GM18867 (cell line): ENCODE results near the gene SLC6A11.

ENCODE experiments used
- ATAC-seq: cut with Tn5 transposase; IDR thresholded peaks from one replicate; pipeline ENCODE4 v1.9.1; 2021; ENCODE audit warnings: mild to moderate bottlenecking, moderate library complexity; ENCODE audit not compliant: unreplicated experiment

SLC6A11 gene

DNA sequence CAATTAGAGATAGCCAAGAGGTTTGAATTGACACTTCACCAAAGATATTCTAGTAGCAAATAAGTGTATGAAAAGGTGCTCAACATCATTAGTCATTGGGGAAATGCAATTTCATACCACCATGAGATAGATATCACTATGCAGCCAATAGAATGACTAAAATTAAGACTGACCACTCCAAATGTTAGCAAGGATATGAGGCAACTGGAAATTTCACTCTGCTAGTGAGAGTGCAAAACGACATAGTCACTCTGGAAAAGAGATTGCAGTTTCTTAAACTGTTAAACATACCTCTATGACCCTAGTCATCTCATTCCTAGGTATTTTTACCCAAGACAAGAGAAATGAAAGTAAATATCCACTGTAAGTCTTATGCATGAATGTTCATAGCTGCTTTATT, 27.6 kb upstream of the SLC6A11 start:
- no peak for ATAC-seq

DNA sequence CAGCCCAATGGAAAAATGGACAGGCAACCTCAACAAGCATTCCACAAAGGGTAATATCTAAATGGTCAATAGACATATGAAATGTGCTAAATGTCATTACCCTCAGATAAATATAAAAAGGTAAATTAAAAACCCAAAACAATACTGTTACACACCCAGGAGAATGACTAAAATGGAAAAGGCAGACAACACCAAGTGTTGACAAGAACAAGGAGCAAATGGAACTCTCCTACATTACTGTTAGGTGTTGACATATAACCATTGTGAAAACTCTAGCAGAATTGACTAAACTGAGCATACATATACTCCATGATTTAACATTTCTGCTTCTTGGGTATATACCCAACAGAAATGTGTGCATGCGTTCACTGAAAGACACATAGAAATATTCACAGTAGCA, 25.3 kb upstream of the SLC6A11 start:
- ATAC-seq: no peak

DNA sequence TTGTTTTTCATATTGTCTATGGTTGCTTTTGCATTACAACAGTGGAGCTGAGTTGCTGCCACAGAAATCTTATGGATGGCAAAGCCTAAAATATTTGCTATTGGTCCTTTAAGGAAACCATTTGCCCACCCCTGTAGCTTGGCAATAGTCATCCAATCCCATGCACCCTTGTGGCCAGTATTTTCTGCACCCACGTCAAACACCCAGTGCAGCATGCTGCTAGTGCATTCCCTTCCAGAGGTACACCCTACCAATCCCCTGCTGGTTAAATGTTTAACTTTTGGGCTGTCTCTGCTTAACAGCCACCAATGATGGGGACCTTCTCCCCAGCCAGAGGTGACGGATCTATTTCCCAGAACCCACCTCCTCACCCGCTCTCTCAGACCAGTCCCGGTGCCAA, 23.8 kb upstream of the SLC6A11 start:
- ATAC-seq: no peak

DNA sequence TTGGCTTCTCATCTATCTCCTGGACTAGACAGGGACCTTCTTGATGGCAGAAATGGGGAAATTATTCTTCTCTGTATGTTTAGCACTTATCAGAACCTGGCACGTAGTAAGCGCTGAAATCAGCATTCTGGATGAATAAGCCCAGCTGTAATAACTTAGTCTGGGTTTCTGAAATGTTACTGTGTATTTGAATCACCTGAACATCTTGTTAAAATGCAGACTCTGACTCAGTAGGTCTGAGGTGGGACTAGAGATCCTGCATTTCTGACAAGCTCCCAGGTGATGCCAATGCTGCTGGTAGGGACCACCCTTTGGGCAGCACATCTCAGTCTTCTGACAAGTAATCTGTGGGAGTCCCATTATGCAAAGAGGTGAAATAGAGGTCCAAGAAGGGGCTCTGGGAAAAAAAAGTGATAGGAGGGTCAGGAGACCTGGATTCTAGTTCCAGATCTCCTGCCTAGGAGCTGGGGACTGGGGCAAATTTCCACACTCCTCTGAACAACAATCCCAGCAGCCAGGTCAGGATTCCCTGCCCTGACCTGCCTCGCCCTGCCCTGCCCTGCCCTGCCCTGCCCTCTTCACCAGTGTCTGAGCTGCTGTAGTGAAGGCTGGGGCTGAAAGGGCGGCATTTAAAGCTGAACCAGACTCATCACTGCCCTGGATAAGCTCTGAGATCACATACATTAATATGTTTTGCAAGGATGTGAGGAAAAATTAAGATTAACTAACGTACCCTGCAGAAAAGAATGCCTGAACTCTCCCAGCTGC, 17.2 kb upstream of the SLC6A11 start:
- ATAC-seq: no peak

DNA sequence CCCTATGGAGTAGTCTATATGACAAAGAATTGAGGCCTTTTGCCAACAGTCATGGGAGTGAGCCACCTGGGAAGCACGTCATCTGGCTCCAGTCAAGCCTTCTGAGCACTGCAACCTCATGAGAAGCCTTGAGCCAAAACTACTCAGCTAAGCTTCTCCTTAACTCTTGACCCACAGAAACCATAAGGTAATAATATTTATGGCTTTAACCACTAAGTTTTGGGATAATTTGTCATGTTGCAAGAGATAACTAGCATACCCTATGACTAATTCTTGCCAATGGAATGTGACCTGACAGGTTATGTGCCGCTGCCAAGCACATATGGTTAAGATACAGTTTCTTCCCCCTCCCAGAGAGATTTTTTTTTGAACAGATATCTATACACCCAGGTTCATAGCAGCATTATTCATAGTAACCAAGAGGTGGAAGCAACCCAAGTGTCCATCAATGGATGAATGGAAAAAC, 11.8 kb upstream of the SLC6A11 start:
- no peak for ATAC-seq

DNA sequence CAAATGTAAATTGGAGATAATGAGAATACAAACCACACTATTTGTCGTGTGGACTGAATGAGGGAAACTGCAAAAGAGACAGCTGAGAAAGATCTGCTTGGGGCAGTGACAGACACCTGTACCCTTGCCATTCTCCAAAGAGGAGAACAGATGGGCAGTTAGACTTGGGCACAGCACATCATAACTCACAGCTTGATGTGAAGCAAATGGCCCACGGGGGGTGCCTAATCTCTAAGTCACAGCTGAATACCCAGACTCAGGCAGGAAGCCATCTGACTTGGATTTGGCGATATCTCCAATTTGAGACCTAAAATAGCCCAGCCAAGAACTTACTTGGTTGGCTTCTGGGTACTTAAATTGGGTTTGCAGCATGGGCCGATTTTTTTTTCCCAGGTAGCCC, 10.0 kb upstream of the SLC6A11 start:
- ATAC-seq: no peak

DNA sequence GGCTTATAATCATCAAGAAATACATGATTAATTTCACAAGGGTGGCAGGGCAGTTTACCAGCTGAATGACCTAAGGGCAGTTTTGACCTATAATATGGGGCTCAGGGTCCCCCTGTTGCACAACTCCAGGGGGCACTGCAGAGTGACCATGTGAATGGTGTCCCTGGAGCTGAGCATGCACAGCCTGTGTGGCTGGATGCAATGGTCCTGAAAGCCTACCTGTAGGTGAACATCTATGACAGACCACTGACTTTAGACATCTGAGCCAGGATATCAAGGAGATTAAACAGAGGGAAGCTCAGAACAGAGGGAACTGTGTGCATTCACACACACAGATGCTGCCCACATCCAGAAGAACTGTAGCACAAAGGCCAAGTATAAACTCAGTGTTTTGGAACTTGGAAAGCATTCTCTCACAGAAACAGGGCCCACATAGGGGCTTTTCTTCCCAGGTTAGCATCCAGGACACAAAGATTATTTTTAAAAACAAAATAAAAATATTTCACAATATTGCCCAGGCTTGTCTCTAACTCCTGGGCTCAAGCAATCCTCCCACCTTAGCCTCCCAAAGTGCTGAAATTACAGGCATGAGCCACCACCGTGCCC, 7.8 kb upstream of the SLC6A11 start:
- ATAC-seq: no peak

DNA sequence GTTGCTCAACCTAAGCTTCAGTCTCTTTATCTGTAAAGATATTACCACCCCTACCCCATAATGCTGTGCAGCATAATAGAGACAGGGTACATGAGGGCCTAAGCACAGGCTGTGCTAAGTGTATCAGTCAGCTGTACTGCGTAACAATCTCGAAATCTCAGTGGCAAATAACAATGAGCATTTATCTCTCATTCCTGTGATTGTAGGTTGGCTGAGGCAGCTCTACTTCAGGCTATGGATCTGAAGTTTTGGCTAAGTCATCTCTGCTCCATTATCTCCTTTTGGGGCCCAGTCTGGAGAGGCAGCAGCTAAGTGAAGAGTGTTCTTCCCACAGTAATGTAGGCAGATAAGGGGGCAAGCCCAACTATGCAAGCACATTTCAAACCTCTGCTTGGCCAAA, 7.1 kb upstream of the SLC6A11 start:
- no peak for ATAC-seq

DNA sequence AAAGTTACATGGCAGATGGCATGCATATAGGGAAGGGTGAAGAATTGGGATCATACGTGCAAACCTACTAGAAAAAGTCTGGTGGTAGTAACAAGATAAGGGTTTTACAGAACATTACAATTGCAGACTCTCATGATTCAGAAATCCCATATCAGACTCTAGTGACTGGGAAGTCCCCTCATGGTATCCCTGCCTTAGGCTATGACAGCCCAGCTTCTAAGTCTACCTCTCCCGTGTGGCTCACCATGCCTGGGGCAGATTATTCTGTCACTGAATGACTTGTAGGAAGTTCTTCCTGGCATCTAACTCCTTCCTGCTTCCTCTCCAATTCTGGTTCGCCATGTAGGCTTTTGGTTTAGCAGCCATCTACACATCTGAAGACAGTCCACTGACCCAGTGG, 5.7 kb upstream of the SLC6A11 start:
- no peak for ATAC-seq

DNA sequence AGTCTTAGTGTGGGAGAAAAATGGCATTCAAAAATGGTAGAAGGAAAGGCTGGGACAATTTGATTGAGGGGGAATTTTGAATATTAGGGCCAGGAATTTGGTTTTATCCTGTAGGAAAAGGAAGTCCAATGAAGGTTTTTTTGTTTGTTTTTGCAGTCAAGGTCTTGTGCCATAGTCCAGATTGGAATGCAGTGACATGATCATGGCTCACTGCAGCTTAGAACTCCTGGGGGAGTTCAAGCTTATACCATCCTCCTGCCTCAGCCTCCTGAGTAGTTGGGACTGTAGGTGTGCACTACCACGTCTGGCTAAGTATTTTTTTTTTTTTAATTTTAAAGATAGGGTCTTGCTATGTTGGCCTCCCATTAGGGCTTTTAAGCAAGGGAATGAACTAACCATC, 2.6 kb upstream of the SLC6A11 start:
- ATAC-seq: no peak

DNA sequence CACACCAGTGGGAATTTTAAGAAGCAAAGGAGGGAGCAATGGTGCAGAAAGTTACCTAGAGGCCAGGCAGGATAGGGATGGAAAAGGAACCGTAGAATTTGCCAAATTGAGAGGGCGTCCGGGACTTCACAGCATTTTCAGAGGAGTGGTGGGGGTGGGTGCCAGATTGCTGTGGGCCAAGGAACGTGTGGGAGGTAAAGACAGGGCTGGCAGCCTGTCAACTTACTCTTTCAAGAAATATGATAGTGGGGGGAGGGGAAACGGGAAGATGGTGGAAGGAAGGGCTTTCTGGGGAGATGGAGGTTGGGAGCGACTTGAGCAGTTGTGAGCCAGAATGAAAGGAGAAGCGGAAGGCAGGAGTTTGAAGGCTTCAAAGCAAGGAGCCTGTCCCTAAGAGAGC, 1.4 kb upstream of the SLC6A11 start:
- no peak for ATAC-seq

DNA sequence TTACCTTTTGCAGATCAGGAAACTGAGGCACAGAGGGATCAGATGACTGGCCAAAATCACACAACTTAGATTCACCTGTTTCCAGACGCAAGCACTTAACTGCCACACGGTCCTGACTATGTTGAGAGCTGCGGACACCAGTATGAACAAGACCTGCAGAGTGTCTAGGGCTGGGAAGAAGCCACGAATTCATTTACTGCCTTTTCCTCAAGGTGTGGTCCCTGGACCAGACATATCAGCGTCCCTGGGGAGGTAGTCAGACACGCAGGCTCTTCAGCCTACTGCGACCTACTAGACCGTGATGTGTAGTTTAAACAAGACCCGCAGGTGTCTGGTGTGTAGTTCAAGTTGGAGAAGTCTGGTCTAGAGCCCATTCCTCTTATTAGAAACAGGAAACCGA, 541 bp upstream of the SLC6A11 start:
- no peak for ATAC-seq

DNA sequence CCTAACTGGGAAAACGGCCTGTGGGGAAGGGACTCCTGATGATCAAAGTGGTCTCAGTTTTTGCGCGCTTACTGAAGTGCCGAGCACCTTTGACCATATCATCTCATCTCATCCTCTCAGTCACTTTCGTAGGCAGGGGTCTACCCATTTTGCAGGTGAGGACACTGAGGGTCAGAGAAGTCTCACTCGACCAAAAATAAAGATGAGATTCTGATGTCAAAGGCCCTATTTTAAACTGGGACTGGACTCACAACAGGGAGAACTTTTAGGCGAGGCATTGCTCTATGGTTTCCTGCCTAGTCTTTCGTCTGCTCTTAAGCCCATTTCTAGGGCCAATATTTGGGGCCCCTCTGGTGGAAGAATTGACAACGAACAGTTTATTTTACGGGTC, 830 bp downstream of the SLC6A11 start:
- ATAC-seq: no peak

DNA sequence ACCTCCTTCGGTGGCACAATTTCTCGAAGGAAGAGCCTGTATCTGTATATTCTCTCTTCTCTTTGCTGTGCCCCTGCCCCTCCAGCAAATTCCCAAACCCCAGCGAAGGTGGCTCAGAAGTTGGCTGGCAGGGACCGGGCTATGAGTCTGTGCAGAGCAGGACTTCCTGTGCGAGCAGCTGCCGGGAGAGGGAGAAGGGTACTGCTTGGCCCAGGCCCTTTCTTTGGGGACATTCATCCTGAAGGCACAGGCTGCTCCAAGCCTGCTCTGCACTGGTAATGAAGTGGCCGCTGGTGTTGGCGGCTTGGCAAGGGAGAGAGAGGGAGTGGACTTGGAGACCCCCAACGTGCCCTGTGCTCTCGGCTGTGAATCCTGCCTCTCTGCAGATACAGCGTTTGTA, 1.5 kb downstream of the SLC6A11 start:
- no peak for ATAC-seq

DNA sequence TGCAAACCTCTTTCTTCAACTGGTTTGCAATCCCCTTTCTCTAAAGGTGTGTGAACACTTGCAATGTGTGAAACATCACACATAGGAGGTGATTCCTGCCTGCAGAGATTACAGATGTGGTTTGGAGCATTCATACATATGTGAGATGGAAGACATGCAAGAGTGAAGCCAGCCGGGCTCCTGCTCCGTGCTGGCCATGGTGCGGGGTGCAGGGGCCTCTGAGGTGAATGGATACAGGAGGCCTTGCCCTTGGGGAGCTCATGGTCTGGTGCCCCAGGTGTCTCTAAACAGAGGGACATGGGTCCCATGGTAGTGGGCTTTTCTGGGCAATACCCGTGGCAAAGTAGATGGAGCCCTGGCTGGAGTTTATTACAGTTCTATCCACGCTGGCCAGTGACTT, 6.0 kb downstream of the SLC6A11 start:
- no peak for ATAC-seq

DNA sequence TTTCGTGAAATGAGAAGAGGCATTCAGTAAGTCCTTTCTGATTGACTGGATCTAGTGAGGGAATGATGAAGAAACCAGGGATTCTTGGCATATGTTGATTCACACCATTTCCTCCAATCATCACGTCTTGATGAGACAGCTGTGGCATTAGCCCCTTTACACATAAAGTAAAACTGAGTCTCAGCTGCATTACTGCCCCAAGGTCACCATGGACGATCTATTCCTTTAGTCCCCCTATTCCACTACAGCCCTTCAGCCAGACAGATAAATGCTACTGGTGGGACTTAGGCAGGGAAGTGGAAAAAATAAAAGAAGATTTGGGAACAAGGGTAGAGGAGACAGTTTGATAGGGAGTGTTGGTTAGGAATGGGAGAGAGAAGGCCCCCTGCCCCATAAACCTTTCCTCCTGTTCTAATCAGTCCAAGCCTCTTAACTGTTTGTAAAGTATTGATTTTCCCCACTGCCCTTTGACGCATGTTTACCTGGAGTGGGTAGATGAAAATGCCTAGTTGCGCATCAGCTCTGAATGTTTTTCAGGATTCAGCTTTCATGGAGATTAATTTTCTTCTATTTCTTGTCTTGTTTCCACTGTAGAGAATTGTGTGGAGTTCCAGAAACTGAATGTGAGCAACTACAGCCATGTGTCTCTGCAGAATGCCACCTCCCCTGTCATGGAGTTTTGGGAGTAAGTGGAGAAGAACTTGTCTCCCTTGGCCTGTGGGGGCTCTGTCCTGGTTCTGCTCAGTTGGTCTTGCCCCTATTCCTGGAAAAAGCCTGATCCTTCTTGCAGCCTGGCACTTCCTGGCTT, 6.9 kb downstream of the SLC6A11 start:
- ATAC-seq: no peak

DNA sequence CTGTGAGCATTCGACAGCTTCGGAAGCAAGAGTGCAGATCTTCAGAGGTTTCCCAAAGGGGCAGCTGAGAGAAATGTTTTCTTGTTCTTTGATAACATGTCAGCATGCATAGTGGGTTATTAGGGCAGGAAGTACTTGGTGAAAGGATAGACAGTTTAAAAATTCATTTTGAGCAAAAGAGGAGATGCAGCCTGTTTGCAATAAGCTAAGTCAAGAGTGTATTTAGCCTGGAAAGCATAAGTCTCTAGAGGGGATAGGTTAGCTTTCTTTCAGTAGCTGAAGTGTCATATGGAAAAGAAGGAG, 7.4 kb downstream of the SLC6A11 start:
- no peak for ATAC-seq

DNA sequence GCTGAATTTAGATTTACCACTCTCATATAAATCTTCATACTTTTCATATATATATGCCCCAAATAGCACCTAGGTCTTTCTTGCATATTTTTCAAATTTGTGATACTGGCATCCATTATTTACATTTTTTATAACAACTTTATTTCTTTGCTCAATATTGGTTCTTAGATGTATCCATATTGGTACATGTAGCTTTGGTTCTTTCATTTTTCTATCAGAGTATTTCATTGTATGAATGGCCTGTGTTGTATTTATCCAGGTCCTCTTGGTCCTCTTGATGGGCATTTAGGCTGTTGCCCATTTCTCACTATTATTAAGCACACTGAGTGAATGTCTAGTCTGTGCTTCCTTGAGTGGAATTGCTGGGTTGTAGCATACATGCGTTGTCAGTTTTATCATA, 8.4 kb downstream of the SLC6A11 start:
- no peak for ATAC-seq

DNA sequence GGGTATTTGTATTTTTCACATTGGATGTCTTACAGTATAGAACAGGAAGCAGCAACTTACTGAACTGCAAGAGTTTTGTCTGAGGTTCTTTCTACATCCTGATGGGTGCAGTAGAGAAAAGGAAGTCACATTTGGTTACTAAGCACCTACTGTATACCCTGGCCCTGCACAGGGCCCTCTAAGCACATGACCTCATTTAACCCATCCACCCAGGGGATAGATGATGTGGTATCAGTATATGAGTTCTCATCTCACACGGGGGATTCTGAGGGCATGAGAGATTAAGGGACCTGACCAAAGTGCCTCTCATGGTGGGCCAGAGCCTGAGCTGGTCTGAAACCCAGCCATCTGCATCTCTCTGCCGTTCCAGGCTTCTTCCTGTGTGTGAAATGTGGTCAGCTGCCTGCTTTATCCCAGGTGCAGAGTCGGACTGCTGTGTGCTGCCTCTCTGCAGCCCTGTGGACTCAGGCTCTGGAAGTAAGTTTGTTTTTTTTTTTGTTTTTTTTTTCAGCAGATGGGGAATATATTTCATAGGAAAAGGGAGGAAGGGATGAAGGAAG, 17.9 kb downstream of the SLC6A11 start:
- no peak for ATAC-seq

DNA sequence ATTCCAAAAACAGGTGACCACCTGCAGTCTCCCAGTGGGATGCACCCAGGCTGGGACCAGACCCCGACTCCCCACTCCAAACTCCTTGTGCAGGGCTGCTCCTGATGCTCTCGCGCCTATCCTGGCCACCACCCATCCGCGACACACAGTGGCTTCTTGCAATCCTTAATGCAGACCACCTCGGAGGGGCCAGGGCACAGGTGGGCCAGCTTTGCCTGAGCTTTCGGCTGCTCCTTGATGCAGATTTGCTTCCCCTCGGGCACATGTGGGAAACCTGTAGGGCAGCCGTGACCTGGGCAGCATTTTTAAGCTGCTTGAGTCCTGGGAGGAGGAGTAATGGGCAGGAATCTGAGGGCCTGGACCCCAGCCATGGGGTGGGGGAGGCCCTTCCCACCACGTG, 18.9 kb downstream of the SLC6A11 start:
- ATAC-seq: no peak

DNA sequence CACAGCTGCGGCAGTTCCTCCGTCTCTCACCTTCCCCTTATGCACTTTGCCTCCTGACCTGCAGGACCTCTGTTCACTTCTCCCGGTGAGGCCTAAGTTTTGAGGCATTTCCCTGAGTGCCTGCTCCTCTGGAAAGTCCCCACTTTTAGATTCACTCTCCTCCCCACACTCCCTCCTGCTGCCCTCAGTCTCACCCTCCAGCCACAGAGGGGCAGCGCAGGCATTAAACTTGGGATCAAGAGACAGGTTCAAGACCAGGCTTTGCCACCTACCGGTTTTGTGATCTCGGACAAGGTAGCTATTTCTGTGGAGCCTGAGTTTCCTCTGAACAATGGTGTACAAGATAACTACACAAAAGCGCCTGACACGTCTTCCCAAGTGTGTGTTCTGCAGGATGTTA, 19.4 kb downstream of the SLC6A11 start:
- ATAC-seq: no peak

DNA sequence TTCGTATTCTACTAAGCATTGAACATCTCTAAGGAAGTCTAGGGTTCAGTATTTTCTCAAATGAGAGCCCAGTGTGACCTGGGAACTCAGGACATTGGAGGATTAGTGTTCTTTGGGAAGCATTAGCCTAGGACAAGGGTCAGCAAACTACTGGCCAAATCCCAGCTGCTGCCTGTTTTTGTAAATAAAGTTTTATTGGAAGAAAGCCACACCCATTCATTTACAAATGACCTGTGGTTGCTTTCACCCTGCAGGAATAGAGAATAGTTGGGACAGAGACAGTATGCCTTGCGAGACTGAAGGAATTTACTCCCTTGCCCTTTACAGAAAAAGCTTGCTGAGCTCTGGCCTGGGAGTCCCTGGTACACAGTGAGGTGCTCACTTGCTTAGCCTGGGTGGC, 20.6 kb downstream of the SLC6A11 start:
- ATAC-seq: no peak
